Measurements from ENCODE around the gene SLC25A15. TPM values are rescaled to one million over a fixed set of nuclear protein-coding genes. Genes with fewer than 3 reads are reported as not detected.

Gene SLC25A15
- total and polyA plus RNA-seq, 2 donors (not counting 1 experiment from before 2014, with no cell fraction given): 6.8 to 9.6 TPM

GRCh38 chr13:40799508-40799907 lies 10.1 kb downstream of the SLC25A15 start:
- Histone ChIP-seq H3K27me3 (ENCODE audit: control insufficient read depth, insufficient read depth, low read length) (no peaks in the 10 kb centered on the region), H3K4me2 (ENCODE audit: extremely low read depth, insufficient read depth, low read length) (no peak overlapping the region), H3K9me3 (ENCODE audit: control insufficient read depth, insufficient read depth, low read depth, low read length) (no peaks in the 10 kb centered on the region), H3K79me2 (ENCODE audit: control insufficient read depth, insufficient read depth, low read length) (no peaks in the 10 kb centered on the region), H3K36me3 (ENCODE audit: control insufficient read depth, insufficient read depth, low read length) (peaks cover 2% of the 10 kb centered on the region), H3K27ac (ENCODE audit: insufficient read depth, low read length) (no peak overlapping the region), H2AFZ (ENCODE audit: low read length) (no peak overlapping the region), H3K9ac (ENCODE audit: insufficient read depth, low read length) (no peak overlapping the region), H4K20me1 (ENCODE audit: control insufficient read depth, extremely low read depth, insufficient read depth, low read length) (no peaks in the 10 kb centered on the region), H3K4me3 (replicated peaks in 1 of 4; ENCODE audit: control extremely low read depth in 1 of 4, insufficient read depth in 1 of 4, low read depth in 3 of 4, low read length in 4 of 4) (no peak overlapping the region), H3K4me1 (ENCODE audit: control insufficient read depth, extremely low read depth, insufficient read depth, low read length) (no peaks in the 10 kb centered on the region)
- TF ChIP-seq CTCF (conservative IDR thresholded peaks at IDR 0.05 in 1 of 2, IDR thresholded peaks at IDR 0.05 in 1 of 2; ENCODE audit: low read depth in 1 of 2, low read length in 2 of 2): no peak
- no peak for TF ChIP-seq EZH2 (IDR thresholded peaks at IDR 0.05; ENCODE audit: low read length, missing control alignments)
- DNase-seq (ENCODE audit: low read depth in 2 of 2): no peak

- no peaks in the 10 kb centered on the region for H3K9me3 ChIP-seq (ENCODE audit: control insufficient read depth, insufficient read depth, low read depth, low read length)
Measured at GRCh38 chr13:40800559-40800958, 11.1 kb downstream of the SLC25A15 start.

More at GRCh38 chr13:40800559-40800958, 11.1 kb downstream of the SLC25A15 start:
- Histone ChIP-seq H3K27me3 (ENCODE audit: control insufficient read depth, insufficient read depth, low read length) (no peaks in the 10 kb centered on the region), H3K4me3 (replicated peaks in 1 of 4; ENCODE audit: control extremely low read depth in 1 of 4, insufficient read depth in 1 of 4, low read depth in 3 of 4, low read length in 4 of 4) (no peak overlapping the region), H3K4me2 (ENCODE audit: extremely low read depth, insufficient read depth, low read length) (no peak overlapping the region), H4K20me1 (ENCODE audit: control insufficient read depth, extremely low read depth, insufficient read depth, low read length) (no peaks in the 10 kb centered on the region), H3K27ac (ENCODE audit: insufficient read depth, low read length) (no peak overlapping the region), H2AFZ (ENCODE audit: low read length) (no peak overlapping the region), H3K79me2 (ENCODE audit: control insufficient read depth, insufficient read depth, low read length) (no peaks in the 10 kb centered on the region), H3K36me3 (ENCODE audit: control insufficient read depth, insufficient read depth, low read length) (peaks cover 3% of the 10 kb centered on the region), H3K4me1 (ENCODE audit: control insufficient read depth, extremely low read depth, insufficient read depth, low read length) (no peaks in the 10 kb centered on the region), H3K9ac (ENCODE audit: insufficient read depth, low read length) (no peak overlapping the region)
- TF ChIP-seq CTCF (conservative IDR thresholded peaks at IDR 0.05 in 1 of 2, IDR thresholded peaks at IDR 0.05 in 1 of 2; ENCODE audit: low read depth in 1 of 2, low read length in 2 of 2): no peak
- TF ChIP-seq EZH2 (IDR thresholded peaks at IDR 0.05; ENCODE audit: low read length, missing control alignments): no peak
- DNase-seq (ENCODE audit: low read depth in 2 of 2): no peak

Measured in fibroblast of lung (primary cell).